Lower lobe of right lung (tissue), 2 donors: Measurements from ENCODE around the gene CMTM4. TPM values are rescaled to one million over a fixed set of nuclear protein-coding genes. Genes with fewer than 3 reads are reported as not detected.

Experiments used
- ATAC-seq, 2 donors: fragments of 200-7000 bp; cut with Tn5 transposase; one replicate each; pipeline ENCODE4 v1.9.1; 2020 to 2022; ENCODE audit warnings: mild to moderate bottlenecking in 2 of 2, moderate library complexity in 2 of 2
- DNase-seq: peaks from one replicate; pipeline ENCODE4 v3.0.0-alpha.2; 2020
- H3K27ac ChIP-seq: fragments of 200-600 bp; one replicate; pipeline ENCODE4 v1.8.0; 2022
- H3K27me3 ChIP-seq: fragments of 200-600 bp; one replicate; pipeline ENCODE4 v1.8.0; 2022; ENCODE audit warnings: low read depth
- H3K36me3 ChIP-seq: fragments of 200-600 bp; one replicate; pipeline ENCODE4 v1.8.0; 2022; ENCODE audit warnings: mild to moderate bottlenecking
- H3K4me1 ChIP-seq: fragments of 200-600 bp; one replicate; pipeline ENCODE4 v1.8.0; 2022
- H3K4me3 ChIP-seq: fragments of 200-600 bp; one replicate; pipeline ENCODE4 v1.8.0; 2022; ENCODE audit warnings: mild to moderate bottlenecking
- H3K9me3 ChIP-seq: fragments of 200-600 bp; one replicate; pipeline ENCODE4 v1.8.0; 2022
- intact Hi-C: fragments of 100-400 bp; cut with DNase I; formaldehyde crosslinking; loops from one replicate; pipeline ENCODE4 v1.11.0; 2022
- total RNA-seq: library from RNA; stranded (reverse); fragmentation: NEBNext Ultra II Directional; extraction: Animal tissue kit (Norgen Biotek cat#: 25700); gene quantifications from one replicate; pipeline ENCODE4 v1.2.1, GENCODE V29; 2021
- TF ChIP-seq, protein P1 (sequence below): fragments of 200-600 bp; IDR thresholded peaks from one replicate; pipeline ENCODE4 v1.8.0; 2022; ENCODE audit warnings: antibody characterized with exemption, mild to moderate bottlenecking
- donor health status: DM: no; HTN: yes; CAD: no; lungs with severe emphysema.

CMTM4 gene
- total RNA-seq, 1 donor from 2014 or later: 52.5 TPM

DNA sequence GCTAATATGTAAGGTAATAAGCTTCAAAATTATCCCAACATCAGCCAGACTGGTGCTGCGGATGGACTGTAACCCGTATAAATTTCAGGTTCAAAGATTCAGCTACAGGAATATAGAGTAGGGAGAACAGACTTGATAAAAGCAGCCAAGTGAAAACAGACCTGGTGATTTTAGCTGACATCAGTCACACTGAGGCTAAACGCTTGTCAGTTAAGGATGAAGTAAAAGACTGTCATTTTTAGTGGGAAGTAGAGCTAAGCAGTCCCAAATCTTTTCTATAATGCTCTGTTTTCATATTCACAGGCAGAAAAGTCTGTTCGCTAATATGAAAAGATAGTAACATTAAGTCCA lies 35.4 kb downstream of the CMTM4 start:
- no peak for ATAC-seq
- H3K9me3 ChIP-seq: no peaks in the 10 kb centered on the region
- H3K27me3 ChIP-seq: no peaks in the 10 kb centered on the region
- no peaks in the 10 kb centered on the region for H3K36me3 ChIP-seq
- TF ChIP-seq, protein P1, sequence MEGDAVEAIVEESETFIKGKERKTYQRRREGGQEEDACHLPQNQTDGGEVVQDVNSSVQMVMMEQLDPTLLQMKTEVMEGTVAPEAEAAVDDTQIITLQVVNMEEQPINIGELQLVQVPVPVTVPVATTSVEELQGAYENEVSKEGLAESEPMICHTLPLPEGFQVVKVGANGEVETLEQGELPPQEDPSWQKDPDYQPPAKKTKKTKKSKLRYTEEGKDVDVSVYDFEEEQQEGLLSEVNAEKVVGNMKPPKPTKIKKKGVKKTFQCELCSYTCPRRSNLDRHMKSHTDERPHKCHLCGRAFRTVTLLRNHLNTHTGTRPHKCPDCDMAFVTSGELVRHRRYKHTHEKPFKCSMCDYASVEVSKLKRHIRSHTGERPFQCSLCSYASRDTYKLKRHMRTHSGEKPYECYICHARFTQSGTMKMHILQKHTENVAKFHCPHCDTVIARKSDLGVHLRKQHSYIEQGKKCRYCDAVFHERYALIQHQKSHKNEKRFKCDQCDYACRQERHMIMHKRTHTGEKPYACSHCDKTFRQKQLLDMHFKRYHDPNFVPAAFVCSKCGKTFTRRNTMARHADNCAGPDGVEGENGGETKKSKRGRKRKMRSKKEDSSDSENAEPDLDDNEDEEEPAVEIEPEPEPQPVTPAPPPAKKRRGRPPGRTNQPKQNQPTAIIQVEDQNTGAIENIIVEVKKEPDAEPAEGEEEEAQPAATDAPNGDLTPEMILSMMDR: no peak
- no peak overlapping the region for H3K4me3 ChIP-seq
- DNase-seq: no peak
- intact Hi-C loops: no loop called here
- H3K27ac ChIP-seq: peak overlapping the region; percentile 6
- peaks cover 22% of the 10 kb centered on the region for H3K4me1 ChIP-seq

DNA sequence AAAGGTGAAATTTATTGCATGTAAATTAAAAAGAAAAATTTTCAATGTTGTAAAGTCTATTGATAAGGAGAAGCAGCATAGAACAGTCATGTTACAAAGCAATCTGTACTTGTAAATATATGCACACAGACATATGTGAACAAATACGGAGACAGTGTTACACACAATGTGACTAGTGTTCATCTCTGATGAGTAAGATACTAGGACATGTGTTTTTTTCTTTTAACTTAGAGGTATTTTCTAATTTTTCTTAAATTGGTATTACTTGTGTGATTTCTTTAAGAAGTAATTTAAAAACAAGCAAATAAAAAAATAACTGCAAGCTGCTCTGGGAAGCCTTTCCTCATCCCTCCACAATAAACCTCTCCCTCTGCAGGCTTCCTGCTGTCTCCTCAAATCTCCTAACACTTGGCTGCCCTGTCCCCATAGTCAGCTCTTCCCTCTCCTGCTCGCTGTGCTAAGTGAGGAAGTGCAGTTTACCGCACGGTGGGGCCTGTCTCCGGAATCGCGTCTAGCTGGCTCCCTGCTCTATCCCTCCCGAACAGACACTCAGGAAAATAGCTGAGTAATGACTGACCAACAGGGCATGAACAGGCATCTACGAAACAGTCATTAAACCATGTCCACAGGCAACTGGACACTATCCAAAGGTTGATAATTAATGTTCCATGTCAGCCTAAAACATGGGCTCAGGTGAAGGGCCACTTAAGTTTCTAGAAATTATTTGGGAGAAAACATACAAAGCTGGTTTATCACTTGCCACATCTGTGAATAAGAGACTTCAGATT lies 35.9 kb downstream of the CMTM4 start:
- TF ChIP-seq, protein P1: peak; percentile 36
- no peaks in the 10 kb centered on the region for H3K9me3 ChIP-seq
- DNase-seq: peak; percentile 66
- H3K4me1 ChIP-seq: peaks cover 22% of the 10 kb centered on the region
- peak overlapping the region; percentile 6 for H3K27ac ChIP-seq
- H3K36me3 ChIP-seq: no peaks in the 10 kb centered on the region
- intact Hi-C loops: no loop called here
- peak; percentile 94 for ATAC-seq
- no peak overlapping the region for H3K4me3 ChIP-seq
- no peaks in the 10 kb centered on the region for H3K27me3 ChIP-seq

DNA sequence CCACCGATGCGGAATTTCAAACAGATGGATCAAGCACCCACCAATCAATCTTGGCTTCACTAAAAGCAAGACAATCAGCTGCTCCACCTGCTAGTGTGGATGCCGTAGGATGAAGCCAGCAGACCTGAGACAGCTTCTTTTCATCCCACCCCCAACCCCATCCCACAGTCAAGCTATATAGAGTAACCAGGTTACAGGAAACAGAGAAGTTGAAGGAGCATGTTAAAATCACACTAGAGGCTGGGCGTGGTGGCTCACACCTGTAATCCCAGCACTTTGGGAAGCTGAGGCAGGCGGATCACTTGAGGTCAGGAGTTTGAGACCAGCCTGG lies 37.7 kb downstream of the CMTM4 start:
- ATAC-seq (no peak), DNase-seq (no peak)
- intact Hi-C loops: no loop called here
- TF ChIP-seq, protein P1: no peak
- Histone ChIP-seq H3K27ac (no peak overlapping the region), H3K36me3 (no peaks in the 10 kb centered on the region), H3K4me1 (peaks cover 27% of the 10 kb centered on the region), H3K27me3 (no peaks in the 10 kb centered on the region), H3K9me3 (no peaks in the 10 kb centered on the region), H3K4me3 (no peak overlapping the region)

DNA sequence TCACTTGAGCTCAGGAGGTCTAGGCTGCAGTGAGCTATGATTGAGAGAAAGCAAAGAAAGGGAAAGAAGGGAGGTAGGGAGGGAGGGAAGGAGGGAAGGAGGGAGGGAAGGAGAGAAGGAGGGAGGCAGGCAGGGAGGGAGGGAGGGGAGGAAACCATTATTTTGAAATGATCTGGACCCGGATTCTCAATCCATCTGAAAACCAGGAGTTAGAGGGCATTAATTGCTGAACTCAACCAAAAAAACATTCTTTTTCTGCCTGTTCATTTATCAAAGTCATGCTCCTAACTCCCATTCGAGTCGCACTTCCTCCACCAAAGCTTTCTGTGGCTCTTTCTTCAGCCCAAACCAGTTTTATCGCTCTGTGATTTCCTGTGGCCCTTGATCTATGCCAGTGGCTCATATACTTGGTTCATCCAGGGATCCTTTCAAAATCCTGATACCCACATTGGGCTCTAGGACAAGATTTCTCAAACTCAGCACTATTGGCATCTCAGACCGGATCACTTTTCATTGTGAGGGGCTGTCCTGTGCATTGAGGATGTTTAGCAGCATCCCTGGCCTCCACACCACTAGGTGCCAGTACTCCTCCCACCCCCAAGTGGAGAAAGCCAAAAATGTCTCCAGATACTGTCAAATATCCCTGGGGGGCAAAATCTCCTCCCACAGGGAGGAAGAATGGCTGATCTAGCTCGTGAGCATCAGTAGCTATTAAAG lies 38.2 kb downstream of the CMTM4 start:
- Histone ChIP-seq H3K4me1 (peaks cover 30% of the 10 kb centered on the region), H3K9me3 (no peaks in the 10 kb centered on the region), H3K4me3 (no peak overlapping the region), H3K27ac (no peak overlapping the region), H3K27me3 (no peaks in the 10 kb centered on the region), H3K36me3 (no peaks in the 10 kb centered on the region)
- no peak for ATAC-seq
- intact Hi-C loops: no loop called here
- TF ChIP-seq, protein P1: no peak
- DNase-seq: no peak

DNA sequence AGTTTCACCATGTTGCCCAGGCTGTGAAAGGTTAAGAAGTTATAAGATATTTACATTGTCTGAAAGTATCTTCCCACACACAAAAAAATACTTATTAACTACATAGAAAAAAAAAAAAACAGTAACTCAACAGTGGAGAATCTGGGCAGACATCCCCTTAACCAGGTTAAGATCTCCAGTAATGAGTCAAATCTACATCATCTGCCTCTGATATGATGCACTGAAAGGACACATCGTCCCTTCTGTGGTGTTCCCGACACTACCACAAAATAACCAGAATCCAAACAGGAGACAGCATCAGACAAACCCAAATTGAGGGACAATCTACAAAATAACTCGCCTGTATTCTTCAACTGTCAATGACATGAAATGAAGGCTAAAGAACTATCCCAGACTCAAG lies 40.0 kb downstream of the CMTM4 start:
- Histone ChIP-seq H3K4me3 (no peak overlapping the region), H3K9me3 (no peaks in the 10 kb centered on the region), H3K4me1 (peaks cover 33% of the 10 kb centered on the region), H3K36me3 (no peaks in the 10 kb centered on the region), H3K27ac (no peak overlapping the region), H3K27me3 (no peaks in the 10 kb centered on the region)
- ATAC-seq (no peak), DNase-seq (no peak)
- intact Hi-C loops: no loop called here
- TF ChIP-seq, protein P1: no peak
